Smooth muscle cell of the brain vasculature (primary cell): ENCODE measurements around the gene MST1R.
"Not testable (repeated sequence)": the region's sequence is repeated elsewhere in the genome, so short reads cannot be mapped to it uniquely, and the experiment has no call there.

Source experiments
- DNase-seq: peaks from one replicate; pipeline ENCODE4 v3.0.0-alpha.2; 2012; ENCODE audit warnings: low read depth, low spot score

The MST1R gene

DNA sequence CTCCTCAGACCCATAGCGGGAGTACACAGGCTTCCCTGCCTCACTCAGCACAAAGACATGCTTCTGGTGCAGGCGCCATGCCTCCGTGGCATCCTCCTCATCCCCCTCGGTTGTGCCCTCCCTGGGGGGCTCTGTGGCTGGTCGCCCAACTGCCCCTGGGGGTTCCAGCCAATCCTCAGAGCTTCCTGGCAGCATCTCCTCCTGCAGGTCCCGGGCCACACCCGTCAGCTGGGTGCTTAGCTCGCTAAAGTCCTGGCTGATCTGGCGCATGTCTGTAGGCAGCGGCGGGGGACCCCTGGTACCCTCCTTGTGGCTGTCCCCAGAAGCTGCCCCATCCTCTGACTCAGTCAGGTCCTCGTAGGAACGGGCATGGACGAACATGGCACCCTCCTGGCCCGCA, 7.9 kb upstream of the MST1R start:
- DNase-seq = no peak

DNA sequence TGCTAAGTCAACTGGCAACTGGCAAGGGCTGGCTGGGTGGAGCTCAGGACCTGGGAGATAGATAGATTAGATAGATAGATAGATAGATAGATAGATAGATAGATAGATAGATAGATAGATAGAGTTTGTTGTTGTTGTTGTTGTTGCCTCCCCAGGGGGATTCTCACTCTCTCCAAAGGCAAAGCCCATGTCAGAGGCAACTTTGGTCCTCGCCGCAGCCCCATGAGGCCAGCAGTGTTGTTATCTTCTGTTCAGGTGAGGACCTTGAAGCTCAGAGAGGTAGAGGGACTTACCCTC, 7.4 kb upstream of the MST1R start:
- DNase-seq = no peak

GRCh38 chr3:49910409-49911123, 6.9 kb upstream of the MST1R start:
- DNase-seq = no peak

DNA sequence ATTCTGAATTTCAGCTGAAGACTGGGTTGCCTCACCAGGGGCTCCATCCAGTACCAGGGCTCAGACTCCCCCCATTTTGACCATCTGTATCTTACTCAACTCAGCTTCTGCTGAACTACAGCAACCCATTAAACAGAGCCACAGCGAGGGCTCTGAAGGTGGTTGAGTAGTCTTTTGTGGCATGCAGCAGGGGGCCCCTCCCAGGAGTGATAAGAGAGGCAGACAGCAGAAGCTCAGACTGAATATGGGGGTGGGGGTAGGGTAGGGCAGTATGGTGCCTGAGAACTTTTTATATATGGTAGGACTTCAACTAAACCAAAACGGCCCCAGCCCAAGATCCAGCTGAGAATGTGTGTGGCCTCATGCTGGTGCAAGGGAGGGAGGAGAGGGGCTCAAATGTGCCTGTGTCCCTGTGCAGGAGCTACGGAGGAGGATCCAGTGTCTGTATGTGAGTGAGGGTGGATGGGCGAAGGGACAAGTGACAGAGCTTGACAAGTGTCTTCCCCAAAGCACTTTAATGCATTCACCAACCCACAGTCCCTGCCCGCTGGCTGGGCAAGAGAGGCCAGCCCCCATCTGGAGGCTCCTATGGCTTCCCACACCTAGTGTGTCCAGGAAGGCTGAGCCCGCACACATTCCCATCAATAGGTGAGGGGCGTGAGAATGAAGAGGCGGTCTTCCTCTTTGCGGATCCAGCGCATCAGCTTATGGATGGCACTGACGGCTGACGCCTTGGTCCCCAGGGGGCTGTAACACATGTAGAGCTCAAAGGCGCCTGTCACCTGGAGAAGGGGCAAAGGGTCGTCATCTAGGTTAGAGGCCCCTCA, 4.9 kb upstream of the MST1R start:
- no peak for DNase-seq

GRCh38 chr3:49906073-49906743, 2.5 kb upstream of the MST1R start:
- DNase-seq = no peak

DNA sequence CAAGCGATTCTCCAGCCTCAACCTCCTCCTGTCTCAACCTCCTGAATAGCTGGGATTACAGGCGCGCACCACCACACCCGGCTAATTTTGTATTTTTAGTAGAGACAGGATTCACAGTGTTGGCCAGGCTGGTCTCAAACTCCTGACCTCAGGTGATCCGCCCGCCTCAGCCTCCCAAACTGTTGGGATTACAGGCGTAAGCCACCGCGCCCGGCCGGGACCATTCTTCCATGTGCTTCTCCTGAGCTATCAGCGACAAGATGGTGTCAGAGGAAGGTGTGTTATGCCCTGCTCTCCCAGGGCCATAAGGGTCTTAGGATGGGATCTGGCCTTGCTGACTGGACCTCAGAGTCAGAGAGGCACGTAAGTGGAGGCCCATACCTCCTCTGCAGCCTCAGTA, 775 bp upstream of the MST1R start:
- DNase-seq = not testable (repeated sequence)

DNA sequence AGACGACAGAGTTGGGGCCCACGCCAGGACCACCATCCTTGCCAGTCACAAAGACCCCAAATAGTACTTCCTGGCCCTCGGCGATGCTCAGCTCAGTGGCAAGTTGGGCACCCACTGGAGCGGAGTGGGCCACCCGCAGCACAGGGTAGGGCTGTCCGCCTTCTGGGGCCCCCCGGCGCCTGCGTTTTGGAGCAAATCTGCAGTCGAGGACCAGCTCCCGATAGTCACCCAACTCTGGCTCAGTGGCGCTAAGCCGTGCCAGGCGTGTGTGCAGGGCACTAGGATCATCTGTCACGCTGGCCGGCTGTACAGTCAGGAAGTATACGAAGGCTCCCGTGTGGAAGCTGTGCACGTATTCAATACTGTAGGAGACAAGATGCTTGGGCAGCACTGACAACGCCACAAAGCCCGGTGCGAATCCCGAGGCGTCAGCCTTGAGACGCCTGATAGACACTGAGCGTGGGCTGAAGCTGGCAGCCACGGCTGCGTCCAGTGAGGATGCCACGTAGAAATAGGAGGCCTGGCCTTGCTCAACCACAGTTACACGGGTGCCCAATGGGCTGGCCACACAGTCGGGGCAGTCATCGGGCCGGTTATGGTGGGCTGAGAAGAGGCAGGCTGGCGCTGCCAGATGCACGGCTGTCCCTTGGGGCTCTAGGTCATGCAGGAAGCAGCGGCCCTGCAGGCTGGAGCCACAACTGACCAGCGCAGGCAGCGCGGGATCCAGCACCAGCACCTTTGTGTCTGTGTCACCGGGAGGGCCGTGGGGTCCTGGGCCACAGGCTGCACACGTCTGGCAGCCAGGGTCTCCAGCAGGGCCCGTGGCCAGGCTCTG, 945 bp downstream of the MST1R start:
- DNase-seq = no peak

GRCh38 chr3:49901366-49902339, 2.0 kb downstream of the MST1R start:
- no peak for DNase-seq

DNA sequence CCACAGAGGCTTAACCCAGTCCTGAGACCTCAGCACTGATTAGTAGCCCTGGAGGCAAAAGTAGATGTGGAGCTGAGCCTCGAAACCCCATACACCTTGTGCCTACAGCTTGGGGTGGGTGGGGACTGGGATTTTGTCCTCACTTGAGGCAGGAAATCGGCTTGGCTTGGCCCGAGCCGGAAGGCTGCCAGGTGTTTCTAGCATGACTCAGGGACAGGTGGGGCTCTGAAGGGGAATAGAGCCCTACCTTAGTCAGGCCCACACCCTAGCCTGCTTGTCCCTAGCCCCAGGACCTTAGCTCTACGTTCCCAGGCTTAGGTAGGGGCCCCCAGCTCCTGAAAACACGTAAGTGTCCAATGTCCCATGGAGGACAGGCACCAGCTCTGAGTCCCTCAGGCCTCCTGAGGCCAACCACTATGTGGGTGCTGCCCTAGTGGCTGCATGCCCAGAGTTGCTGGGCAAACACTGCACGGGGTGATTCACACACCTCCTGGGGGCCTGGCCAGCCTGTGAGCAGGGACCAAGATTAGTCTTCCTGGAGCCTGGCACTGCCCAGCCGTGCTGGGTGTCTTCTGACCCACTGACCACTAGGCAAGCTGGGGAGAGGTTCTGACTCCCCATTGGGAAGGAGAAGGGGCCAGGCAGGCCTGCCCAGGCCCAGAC, 3.1 kb downstream of the MST1R start:
- DNase-seq = no peak

DNA sequence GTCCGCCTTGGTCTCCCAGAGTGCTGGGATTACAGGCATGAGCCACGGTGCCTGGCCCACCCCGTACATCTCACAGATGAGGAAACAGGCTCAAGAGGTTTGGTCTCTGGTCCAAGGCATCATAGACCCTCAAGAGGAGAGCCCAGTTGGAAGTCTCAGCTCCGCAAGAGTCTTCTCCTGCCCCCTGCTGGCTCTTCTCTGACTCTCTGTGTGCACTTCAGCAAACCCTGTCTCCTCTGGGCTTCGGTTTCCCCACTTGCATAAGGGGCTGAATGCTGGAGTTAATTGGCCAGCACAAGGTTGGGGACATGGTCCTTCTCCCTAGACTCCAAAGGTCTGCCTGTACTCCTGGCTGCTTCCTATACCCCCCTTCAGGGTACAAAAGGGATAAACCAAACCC, 3.9 kb downstream of the MST1R start:
- DNase-seq = no peak

DNA sequence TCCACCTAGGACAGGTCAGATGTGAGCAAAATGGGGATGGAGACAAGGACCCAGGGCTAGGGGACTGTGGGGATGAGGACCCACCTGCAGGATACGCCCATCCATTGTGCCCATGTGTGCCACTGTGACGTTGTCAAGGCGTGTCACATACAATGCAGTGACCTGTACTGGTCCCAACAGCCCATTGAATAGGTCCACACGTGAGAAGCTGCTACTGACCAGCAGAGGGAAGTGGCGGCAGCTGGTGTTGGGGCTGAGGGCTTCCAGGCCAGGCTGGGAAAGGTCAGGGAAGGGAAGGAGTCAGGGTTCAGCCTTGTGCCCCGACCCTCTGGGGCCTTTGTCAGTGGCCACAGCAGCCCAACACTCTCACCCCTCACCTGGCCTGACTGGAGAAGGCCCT, 4.7 kb downstream of the MST1R start:
- DNase-seq = no peak

DNA sequence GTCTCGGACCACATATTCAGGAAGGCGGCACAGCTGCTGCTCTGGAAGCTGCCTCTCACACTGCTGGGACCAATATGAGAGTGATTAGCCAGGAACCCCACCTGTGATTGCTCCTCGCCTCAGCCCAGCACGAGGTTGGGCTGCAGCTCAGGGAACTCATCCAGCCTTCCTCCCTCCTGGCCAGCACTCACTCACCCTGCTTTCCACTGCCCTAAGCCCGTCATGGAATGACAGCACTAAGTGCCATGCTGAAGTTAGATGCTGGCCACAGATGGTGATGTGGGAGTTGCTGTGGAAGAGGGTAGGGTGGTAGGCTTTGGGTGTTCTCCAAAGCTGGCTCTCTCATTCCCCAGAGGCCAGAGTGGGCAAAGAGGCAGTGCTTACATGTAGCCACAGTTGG, 7.3 kb downstream of the MST1R start:
- DNase-seq = no peak

DNA sequence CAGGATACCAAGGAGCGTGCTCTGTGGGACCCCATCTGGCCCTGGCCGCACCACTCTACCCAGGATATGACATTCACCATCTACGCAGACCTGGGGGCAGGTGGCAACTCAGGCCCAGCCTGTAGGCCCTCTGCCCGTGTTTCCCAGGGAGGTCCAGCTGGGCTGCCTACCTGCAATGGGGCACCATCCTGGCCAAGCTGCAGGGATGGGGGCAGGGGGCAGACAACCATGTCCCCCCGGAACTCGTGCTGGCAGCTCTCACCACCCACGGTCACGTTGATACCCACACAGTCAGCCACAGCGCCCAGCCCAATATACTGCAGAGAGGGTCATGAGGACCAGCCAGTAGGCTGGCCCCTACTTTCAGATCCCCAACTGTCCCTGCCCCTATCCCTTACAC, 7.9 kb downstream of the MST1R start:
- no peak for DNase-seq

- DNase-seq = no peak
These were observed 14.4 kb downstream of the MST1R start for GRCh38 chr3:49889296-49889695.

- DNase-seq = no peak
These were observed 16.8 kb downstream of the MST1R start for GRCh38 chr3:49886922-49887265.

DNA sequence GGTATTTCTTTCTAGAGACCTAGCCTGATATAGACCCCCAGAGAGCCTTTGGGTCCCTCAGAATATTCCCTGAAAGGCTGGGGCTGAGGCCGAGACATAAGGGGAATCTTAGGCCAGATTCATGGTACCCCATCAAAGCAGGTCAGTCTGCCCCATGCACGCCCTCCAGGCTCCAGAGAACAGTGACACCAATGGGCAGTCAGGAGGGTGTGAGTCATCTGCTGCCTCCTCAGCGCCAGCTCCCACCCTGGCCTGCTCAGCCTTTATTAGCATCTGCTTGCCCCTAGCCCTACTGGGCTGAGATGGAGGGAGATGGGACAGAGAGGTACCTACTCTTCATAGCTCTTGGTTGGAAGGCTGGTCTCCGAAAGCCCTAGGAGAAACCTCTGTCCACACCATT, 19.7 kb downstream of the MST1R start:
- no peak for DNase-seq

GRCh38 chr3:49882166-49882565, 21.5 kb downstream of the MST1R start:
- DNase-seq = no peak

- no peak for DNase-seq
These were observed 22.9 kb downstream of the MST1R start for GRCh38 chr3:49880581-49881315.

DNA sequence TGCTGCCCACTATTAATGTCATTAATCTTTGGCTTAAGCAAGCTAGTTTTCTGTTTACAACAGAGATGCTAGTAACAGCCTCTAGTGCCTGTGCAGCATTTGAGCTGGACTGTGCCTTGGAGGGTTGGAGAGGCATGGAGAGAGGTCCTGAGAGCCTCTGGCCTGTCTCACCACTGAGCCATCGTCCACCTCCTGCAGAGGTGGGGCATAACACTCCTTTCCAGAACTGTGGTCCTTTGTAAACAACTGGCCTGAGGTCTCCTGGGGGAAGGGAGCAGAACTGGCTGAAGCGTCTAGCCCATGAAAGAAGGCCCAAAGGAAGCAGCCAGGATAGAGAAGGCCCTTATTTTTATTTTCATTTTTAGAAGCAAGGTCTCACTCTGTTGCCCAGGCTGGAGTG, 24.0 kb downstream of the MST1R start:
- no peak for DNase-seq

DNA sequence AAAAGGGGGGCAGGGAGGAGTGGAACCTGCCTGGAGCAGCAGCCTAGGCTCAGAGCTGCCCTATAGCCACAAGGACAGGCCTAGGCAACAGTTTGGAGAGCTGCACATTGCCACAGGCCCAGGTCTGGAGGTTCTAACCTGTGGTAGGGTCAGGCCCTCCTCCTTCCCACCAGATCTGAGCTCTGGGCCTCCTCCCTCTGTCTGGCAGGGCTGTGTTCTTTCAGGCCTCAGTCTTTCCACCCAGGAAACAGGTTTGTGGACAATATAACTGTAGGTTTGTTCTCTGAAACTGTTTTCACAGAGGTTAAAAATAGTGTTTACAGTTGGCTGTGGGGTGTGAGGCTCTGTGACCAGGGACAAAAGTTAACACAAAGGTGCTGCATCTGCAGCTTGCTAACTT, 25.0 kb downstream of the MST1R start:
- DNase-seq = no peak
